ENCODE data around the gene GCLC.

GRCh38 chr6:53543359-53544216 is 1.3 kb downstream of the GCLC start:
- TF ChIP-seq EED (IDR thresholded peaks at IDR 0.05; ENCODE audit: low read depth): no peak
- no peak for TF ChIP-seq POLR2A (IDR thresholded peaks at IDR 0.05; ENCODE audit: low read depth, low read length)
- no peak for TF ChIP-seq CTCF (IDR thresholded peaks at IDR 0.05 in 2 of 3, conservative IDR thresholded peaks at IDR 0.05 in 1 of 3; ENCODE audit: control insufficient read depth in 2 of 3, extremely low read depth in 1 of 3, insufficient read depth in 1 of 3, low read depth in 3 of 3, low read length in 3 of 3)
- no peak for TF ChIP-seq ESRRA (IDR thresholded peaks at IDR 0.05; ENCODE audit: low read length)
- TF ChIP-seq PML (IDR thresholded peaks at IDR 0.05; ENCODE audit: low read length): no peak

Data from GM12878 (cell line).